NCI-H526 (cell line): ENCODE measurements around the gene MCRS1.
A peak's percentile ranks its signal among the peaks of the same experiment; 100 is the strongest.

Source experiments
- DNase-seq, 2 experiments: peaks; one replicate each; lab custom pipeline; 2025; lab: John Stamatoyannopoulos, UW

Gene MCRS1

GRCh38 chr12:49582201-49582600, 14.3 kb upstream of the MCRS1 start:
- DNase-seq = no peak

DNA sequence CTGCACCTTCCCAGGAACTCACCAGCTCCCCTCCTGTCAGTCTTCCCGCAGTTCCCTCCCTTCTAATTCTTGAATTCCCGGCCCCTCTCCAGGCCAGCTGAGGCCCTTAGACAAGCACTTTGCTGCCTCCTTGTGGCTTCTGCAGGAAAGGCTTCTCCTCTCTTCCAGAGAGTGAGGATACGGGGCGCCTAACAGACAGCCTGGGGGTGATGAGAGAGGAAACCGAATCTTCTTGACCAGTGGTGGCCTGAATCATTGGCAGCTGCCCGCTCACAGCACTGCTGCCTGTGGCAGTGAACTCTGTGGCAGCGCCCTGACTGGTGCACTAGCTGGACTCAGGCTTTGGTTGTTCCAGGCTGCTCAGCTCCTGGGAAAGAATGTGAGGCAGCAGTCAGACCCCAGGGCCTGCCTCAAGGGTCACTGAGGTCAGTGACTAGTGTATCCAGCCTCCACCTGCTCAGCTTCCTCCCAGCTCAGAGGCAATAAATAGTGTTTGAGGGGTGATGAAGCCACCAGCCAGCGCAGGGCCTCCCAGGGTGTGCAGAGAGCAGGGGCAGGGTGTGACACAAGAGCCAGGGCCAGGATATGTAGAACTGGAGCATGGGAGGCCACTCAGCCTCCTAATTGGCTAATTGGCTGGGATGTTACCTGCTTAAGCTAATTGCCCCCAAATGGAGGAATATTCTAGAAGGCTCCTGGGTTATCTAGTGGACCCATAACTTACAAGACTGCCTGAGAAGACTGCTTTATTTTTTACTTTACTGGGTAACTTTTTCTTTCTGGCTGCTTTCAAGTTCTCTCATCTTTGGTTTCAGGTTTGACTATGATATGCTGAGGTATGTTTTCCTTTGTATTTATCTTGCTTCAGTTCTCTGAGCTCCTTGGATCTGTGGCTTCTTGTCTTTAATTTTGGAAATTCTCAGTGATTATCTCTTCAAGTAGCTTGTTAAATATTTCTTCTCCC, 12.9 kb upstream of the MCRS1 start:
- peak; percentile 86 to 90 for DNase-seq

- DNase-seq = no peak
Measured at GRCh38 chr12:49578471-49579112, 10.7 kb upstream of the MCRS1 start.

DNA sequence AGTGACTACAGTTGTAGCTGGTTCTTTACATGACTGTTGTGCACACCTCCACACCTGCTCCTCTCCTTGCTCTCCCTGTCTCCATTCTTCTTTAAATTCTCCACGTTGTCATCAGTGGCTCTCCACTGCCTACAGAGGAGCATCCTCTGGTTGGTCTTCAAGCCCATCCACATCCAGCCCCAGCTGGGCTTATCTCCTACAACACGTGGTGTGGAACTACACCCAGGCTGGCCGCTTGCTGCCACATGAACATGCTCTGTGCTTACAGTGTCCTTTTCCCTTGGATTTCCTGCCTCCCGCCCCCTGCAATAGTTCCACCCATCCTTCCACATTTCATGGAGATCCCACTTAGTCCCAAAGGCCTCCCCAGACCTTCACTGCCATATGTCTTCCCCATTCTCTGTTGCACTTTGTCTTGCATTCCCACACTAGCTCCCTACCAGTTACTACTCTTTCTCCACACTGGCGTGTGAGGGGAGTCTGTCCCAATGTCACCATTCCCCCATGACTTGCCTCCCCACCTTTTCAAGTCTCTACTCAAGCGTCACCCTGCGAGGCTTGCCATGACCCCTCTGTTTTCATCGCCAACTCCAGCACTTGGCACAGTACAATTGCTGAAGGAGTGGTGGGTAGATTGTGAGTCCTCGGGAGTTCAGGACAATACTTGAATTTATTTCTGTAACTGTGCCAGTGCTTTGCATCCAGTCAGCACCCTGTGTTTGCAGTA, 9.8 kb upstream of the MCRS1 start:
- DNase-seq = no peak

DNA sequence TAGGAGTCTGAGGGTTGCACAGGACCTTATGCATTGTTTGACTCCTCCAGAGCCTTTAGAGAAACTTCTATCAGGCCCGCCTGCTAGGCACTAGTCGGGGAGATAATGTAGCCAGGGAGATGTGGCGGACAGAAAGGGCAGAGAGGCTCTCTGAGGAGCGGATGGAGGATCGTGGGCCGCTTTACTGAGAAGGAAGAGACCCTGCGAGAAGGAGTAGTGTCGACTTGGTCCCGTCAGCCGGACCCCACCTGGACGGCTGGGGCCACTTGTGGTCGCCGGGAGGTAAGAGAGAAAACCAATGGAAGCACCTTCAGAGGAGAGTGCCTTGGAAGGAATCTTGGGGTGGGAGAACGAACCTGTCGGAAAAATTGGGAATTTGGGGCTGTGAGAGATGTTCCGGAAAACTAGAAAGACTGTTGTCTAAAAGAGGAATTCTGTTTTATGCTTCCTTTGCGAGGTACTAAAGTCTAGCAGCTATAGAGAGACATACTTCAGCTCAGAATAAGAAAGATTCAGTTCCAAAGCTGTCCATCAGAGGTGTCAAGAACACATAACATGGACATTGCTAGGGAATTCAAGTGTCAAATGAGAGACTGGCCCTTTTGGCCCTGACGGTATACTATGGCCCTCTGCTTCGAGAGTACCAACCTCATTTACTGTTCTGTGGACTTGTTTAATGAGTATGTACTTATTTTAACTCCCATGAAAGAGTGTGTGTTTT, 660 bp upstream of the MCRS1 start:
- DNase-seq = peak in 1 of 2 experiments; percentile 16

GRCh38 chr12:49567302-49567610, 686 bp downstream of the MCRS1 start:
- DNase-seq = no peak

DNA sequence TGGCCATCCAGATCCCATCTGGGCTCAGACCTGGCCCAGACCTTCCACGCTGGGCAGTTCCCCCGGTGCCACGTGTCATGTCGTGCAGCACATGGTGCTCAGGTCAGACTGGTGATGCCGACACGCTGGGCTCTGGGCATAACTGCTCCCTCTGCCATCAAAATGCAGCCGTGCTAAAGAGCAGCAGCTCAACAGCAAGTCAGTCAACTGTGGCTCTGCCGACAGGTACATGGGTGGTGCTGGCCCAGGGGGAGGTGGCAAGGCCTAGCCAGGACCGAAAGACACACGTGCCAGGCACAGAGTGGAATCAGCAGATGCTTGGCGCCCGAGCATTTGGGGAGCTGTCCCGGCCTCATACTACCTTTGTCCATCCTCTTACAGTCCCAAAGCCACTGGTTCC, 1.6 kb downstream of the MCRS1 start:
- no peak for DNase-seq

DNA sequence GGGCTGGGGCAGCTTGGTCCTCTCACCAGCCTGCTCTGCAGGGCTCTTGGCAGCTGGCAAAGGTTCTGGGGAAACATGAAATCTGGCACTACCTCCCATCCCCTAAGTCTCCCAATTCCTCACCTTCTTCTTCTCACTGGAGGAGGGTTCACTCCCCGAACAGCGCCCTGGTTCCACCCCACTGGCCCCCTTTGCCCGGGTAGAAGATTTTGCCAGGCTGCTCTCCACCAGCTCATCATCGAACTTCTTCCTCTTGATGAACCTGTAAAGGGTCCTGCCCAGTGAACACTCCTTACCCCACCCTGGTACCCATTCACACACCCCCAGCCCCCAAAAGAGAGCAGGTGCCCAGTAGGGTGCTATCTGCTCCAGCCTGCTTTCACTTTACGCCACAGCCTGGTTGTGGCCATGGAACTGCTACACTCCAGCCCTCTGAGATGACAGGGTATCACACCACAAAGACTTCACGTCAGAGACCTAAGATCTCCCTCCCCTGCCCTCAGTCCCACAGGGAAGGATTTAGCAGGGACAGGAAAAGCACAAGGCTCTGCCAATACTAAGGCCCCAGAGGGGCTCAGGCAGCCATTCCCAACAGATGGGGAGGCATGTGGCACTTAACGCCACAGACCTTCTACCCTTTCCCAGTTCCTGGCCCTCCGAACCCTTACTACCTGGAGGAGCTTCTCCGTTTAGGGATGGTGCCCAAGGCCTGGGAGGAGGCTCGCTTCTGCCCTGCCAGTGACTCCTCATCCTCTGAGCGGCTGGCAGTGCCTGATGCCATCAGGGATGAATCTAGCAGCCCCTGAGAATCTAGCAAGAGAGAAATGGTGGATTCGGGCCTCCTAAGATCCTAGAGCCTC, 2.3 kb downstream of the MCRS1 start:
- DNase-seq = no peak

DNA sequence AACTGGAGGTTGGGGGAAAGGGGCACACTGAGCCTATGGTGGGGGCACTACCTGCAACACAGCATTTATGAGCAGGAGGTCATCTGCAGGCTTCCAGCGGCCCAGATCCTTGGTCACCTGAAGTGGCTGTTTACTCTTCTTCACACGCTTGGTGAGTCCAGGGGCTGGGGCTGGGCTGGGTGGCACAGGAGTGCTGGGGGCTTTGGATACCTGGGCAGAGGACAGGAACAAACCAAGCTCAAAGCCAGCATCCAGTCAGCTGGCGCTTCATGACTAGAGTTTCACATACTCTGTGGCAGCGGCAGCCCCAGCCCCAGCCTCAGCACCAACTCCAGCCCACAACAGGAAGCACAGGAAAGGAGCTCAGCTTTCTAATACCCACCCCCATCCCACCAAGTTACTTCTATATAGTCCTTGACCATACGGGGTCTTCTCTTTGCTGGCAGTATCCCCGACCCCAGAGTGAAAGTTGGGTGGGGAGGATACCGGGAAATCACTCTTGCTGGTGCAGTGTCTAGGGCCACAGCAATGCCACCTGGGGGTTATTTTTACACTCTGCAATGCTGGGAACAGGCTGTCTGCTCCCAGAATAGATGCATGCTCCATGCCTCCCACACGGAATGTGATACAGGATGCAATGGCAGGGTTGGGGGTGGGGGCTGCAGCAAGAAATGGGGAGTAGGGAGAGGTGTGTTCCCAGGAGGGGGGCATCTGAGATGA, 3.1 kb downstream of the MCRS1 start:
- DNase-seq = no peak

DNA sequence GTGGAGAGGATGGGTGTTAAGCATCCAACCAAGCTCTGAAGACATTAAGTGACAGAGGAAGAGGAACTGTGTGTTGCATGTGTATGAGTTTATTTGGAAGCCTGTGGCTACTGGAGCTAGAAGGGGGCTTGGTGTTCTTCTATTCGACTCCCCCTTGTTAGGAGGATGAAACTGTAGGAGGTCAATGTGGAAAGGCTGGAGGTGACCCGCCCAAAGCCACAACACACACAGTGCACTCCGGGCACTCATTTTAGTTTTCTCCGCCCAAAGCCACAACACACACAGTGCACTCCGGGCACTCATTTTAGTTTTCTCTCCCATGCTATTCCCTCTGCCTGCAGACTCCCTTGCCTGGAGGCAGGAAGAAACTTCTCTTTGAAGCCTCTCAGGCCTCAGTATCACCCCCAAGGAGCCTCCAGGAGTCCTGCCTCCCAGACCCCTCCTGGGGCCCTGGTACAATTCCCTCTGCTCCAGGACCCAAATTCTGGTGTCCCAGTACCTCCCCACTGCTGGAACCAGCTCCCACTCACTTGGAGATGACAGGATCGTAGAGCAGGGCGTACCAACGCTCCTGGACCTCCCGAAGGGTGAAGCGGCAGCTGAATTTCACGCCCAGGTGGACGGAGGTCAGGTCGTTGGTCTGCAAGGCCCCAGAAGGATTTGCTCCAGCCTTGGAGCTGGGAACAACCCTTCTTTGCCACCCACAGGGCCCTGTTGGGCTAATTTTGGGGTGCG, 3.8 kb downstream of the MCRS1 start:
- no peak for DNase-seq

GRCh38 chr12:49562831-49563230, 5.1 kb downstream of the MCRS1 start:
- no peak for DNase-seq

DNA sequence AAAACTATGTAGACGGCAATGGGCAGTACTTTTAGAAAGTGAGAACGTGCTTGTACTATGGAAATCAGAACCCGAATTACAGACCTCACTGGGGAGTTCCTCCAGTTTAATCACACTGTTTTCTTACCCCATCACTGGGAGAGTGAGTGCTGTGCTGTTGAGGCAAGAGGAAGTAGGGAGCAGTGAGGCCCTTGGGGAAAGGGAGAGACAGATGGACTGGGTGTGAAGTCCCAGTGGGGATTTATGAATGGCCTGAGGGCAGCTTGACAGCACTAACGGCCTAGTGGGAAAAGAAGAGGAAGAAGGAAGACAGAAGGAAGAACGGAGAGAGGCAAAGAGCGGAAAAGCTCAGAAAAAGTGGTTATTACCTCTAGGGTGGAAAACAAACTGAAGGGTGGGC, 5.7 kb downstream of the MCRS1 start:
- no peak for DNase-seq

- DNase-seq = no peak
Measured at GRCh38 chr12:49560695-49561094, 7.2 kb downstream of the MCRS1 start.

GRCh38 chr12:49559011-49559675, 8.8 kb downstream of the MCRS1 start:
- DNase-seq = no peak

- no peak for DNase-seq
Measured at GRCh38 chr12:49558526-49558925, 9.4 kb downstream of the MCRS1 start.

DNA sequence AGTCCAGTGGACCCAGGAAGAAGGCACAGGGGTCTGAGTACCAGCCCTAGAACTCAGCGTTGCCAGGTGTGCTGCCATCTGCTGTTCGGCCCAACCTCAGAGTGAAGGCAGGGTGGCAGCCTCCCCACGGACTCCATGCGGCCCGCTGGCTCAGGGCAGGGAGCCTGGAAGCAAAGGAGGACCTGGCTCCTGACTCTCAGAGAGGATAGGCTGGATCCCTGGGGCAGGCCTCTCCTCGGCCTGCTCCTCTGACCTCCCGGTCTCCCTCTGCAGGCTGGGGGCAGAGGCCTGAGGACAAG, 10.1 kb downstream of the MCRS1 start:
- peak in 1 of 2 experiments; percentile 49 for DNase-seq

GRCh38 chr12:49557187-49557916, 10.6 kb downstream of the MCRS1 start:
- DNase-seq = no peak

GRCh38 chr12:49556391-49557186, 11.4 kb downstream of the MCRS1 start:
- no peak for DNase-seq
